Spleen (tissue), 11 donors: ENCODE results near the gene SH3RF3. TPM values are rescaled to one million over a fixed set of nuclear protein-coding genes. Genes with fewer than 3 reads are reported as not detected.
A peak's percentile ranks its signal among the peaks of the same experiment; 100 is the strongest.

Experiments used
- DNase-seq: peaks from one replicate; pipeline ENCODE4 v3.0.0-alpha.2; 2020
- H3K27ac ChIP-seq, 8 donors: fragments of 200-600 bp; sonication (generic) in 7 of 8; 1 replicate in 4 of 8; 2 replicates in 4 of 8; pipeline versions ENCODE4 v1.5.0 to v1.8.0; 2016 to 2021; ENCODE audit warnings: inconsistent platforms in 4 of 8, mild to moderate bottlenecking in 4 of 8, moderate library complexity in 1 of 8
- H3K27me3 ChIP-seq, 7 donors: fragments of 200-600 bp; sonication (generic) in 6 of 7; replicated peaks in 1 of 7; 1 replicate in 4 of 7; 2 replicates in 3 of 7; pipeline versions ENCODE4 v1.5.0 to v1.8.0; 2016 to 2021; ENCODE audit warnings: inconsistent platforms in 3 of 7, mild to moderate bottlenecking in 1 of 7
- H3K36me3 ChIP-seq, 6 donors: fragments of 200-600 bp; sonication (generic) in 5 of 6; 1 replicate in 4 of 6; 2 replicates in 2 of 6; pipeline versions ENCODE4 v1.5.0 to v1.8.0; 2016 to 2021; ENCODE audit warnings: inconsistent platforms in 2 of 6
- H3K4me1 ChIP-seq, 6 donors: fragments of 200-600 bp; sonication (generic) in 5 of 6; 1 replicate in 3 of 6; 2 replicates in 3 of 6; pipeline versions ENCODE4 v1.5.0 to v1.8.0; 2016 to 2021; ENCODE audit warnings: inconsistent platforms in 3 of 6
- H3K4me3 ChIP-seq, 8 donors: fragments of 200-600 bp; sonication (generic) in 7 of 8; 1 replicate in 4 of 8; 2 replicates in 4 of 8; pipeline versions ENCODE4 v1.5.0 to v1.8.0; 2016 to 2021; ENCODE audit warnings: inconsistent platforms in 4 of 8, mild to moderate bottlenecking in 4 of 8, moderate library complexity in 2 of 8
- H3K9me3 ChIP-seq, 8 donors: fragments of 200-600 bp; sonication (generic) in 7 of 8; 1 replicate in 4 of 8; 2 replicates in 4 of 8; pipeline versions ENCODE4 v1.5.0 to v1.8.0; 2016 to 2021; ENCODE audit warnings: inconsistent platforms in 4 of 8
- POLR2A ChIP-seq, 3 donors: fragments of 450-650 bp; IDR thresholded peaks; one replicate each; pipeline ENCODE4 v1.5.1; 2017; ENCODE audit warnings: antibody characterized with exemption in 3 of 3, mild to moderate bottlenecking in 1 of 3
- POLR2AphosphoS5 ChIP-seq, 3 donors: sonication (generic); formaldehyde crosslinking; IDR thresholded peaks; one replicate each; pipeline ENCODE4 v1.5.1; 2017; ENCODE audit warnings: antibody characterized with exemption in 3 of 3
- WGBS, 5 donors: extraction: QIAGEN DNeasy Blood & Tissue Kit in 3 of 5; methylation state at CpG; one replicate each; pipeline versions ENCODE4 v1.1.5 to v1.1.7; 2013 to 2018; 5-methylcytosine and 5-hydroxymethylcytosine counted together
- intact Hi-C: fragments of 100-400 bp; cut with DNase I; formaldehyde crosslinking; loops from one replicate; pipeline ENCODE4 v1.15.0; 2023; ENCODE audit warnings: low total_unique reads
- polyA plus RNA-seq, 3 donors: library from polyadenylated mRNA; stranded (reverse); fragments of 200-250 nt; gene quantifications; one replicate each; pipeline ENCODE4 v1.2.1, GENCODE V29; 2013
- total RNA-seq, 7 donors: library from RNA; depleted of rRNA in 3 of 7; stranded (reverse); fragments of >200 nt in 3 of 7; fragmentation: NEBNext Ultra II Directional in 4 of 7; extraction: Animal tissue kit (Norgen Biotek cat#: 25700) in 4 of 7; gene quantifications; one replicate each; pipeline versions ENCODE4 v1.1.0 to v1.2.1, GENCODE V29; 2016 to 2021
- TF ChIP-seq, protein P1 (sequence below), 11 experiments: fragments of 200-600 bp in 7 of 11; fragments of 450-650 bp in 4 of 11; sonication (generic) in 4 of 11; IDR thresholded peaks in 8 of 11; conservative IDR thresholded peaks in 3 of 11; 1 replicate in 7 of 11; 2 replicates in 4 of 11; pipeline versions ENCODE4 v1.4.0 to v1.8.0; 2016 to 2021; ENCODE audit warnings: antibody characterized with exemption in 11 of 11, inconsistent platforms in 4 of 11, mild to moderate bottlenecking in 1 of 11
- donor health status: healthy with polysubstance abuse.
- donor health status: DM: no; HTN: no; CAD: no; lungs with moderate emphysema.
- donor health status: DM: no; HTN: no; CAD: no.
- donor health status: Bipolar disorder and iron deficiency.
- donor health status: healthy.
- donor health status: DM: no; HTN: no; CAD: no.
- donor health status: DM: yes; HTN: yes; CAD: no.

SH3RF3 gene
- total and polyA plus RNA-seq, 10 donors = 1.3 to 7.6 (median 4.7) TPM

DNA sequence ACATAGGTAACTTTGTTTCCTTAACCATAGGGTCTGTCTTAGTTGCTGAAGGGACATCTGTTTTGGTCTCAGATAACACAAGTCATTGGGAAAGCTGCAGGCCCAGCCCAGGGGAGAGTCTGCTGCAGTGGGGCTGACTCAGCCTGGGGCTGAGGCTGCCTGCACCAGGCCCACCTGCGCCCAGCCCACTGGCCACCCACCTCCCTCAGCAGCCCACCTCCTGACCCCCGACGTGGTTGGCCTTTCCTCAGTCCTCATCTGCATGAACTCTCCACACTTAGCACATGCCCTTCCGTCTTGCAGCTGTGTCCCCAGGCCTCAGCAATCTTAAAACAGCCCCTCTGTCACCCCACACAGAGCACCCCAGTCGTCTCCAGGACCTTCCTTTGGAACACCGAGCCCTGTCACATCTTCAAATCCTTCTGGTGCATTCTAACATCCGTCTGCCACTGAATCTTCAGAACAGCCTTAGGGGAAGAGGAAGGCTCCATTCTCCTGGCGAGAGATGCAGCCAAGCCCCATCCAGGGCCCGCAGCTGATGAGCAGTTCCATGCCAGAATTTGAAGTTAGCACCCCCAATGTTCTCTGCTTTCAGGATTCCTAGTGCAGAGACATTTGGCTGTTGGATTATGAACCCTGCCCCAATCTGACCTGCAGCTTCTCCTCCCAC, 253.4 kb downstream of the SH3RF3 start:
- Histone ChIP-seq H3K4me1 (peaks cover 8 to 45% (median 30%) of the 10 kb centered on the region in 6 donors), H3K4me3 (no peak overlapping the region), H3K9me3 (no peaks in the 10 kb centered on the region), H3K27ac (no peak overlapping the region), H3K27me3 (no peaks in the 10 kb centered on the region), H3K36me3 (no peaks in the 10 kb centered on the region)
- intact Hi-C loops = no loop called here
- no peak for TF ChIP-seq POLR2A (IDR thresholded peaks at IDR 0.05)
- TF ChIP-seq, protein P1, sequence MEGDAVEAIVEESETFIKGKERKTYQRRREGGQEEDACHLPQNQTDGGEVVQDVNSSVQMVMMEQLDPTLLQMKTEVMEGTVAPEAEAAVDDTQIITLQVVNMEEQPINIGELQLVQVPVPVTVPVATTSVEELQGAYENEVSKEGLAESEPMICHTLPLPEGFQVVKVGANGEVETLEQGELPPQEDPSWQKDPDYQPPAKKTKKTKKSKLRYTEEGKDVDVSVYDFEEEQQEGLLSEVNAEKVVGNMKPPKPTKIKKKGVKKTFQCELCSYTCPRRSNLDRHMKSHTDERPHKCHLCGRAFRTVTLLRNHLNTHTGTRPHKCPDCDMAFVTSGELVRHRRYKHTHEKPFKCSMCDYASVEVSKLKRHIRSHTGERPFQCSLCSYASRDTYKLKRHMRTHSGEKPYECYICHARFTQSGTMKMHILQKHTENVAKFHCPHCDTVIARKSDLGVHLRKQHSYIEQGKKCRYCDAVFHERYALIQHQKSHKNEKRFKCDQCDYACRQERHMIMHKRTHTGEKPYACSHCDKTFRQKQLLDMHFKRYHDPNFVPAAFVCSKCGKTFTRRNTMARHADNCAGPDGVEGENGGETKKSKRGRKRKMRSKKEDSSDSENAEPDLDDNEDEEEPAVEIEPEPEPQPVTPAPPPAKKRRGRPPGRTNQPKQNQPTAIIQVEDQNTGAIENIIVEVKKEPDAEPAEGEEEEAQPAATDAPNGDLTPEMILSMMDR (IDR thresholded peaks at IDR 0.05 in 8 of 11, conservative IDR thresholded peaks at IDR 0.05 in 3 of 11) = no peak
- 81 to 92% (median 88%) methylated on average over 9 of the region's 9 CpGs for WGBS, 5 donors
- DNase-seq = peak; percentile 64

- peaks cover 8 to 45% (median 30%) of the 10 kb centered on the region in 6 donors for H3K4me1 ChIP-seq
- H3K9me3 ChIP-seq = no peaks in the 10 kb centered on the region
- no peak overlapping the region for H3K4me3 ChIP-seq
- TF ChIP-seq POLR2AphosphoS5 (IDR thresholded peaks at IDR 0.05) = peak in 2 of 3 donors; percentile 25 to 44
- TF ChIP-seq POLR2A (IDR thresholded peaks at IDR 0.05) = no peak
- 43 to 72% (median 65%) methylated on average over 4 of the region's 4 CpGs for WGBS, 5 donors
- H3K27ac ChIP-seq = no peak overlapping the region
- intact Hi-C loops = no loop called here
- no peaks in the 10 kb centered on the region for H3K27me3 ChIP-seq
- H3K36me3 ChIP-seq = no peaks in the 10 kb centered on the region
- peak; percentile 54 for DNase-seq
Measured at GRCh38 chr2:109382951-109383350, 253.9 kb downstream of the SH3RF3 start.

GRCh38 chr2:109383505-109384307, 254.7 kb downstream of the SH3RF3 start:
- Histone ChIP-seq H3K27me3 (no peaks in the 10 kb centered on the region), H3K4me3 (no peak overlapping the region), H3K36me3 (no peaks in the 10 kb centered on the region), H3K9me3 (no peaks in the 10 kb centered on the region), H3K27ac (no peak overlapping the region), H3K4me1 (peaks cover 8 to 50% (median 32%) of the 10 kb centered on the region in 6 donors)
- intact Hi-C loops = no loop called here
- DNase-seq = peak; percentile 55
- TF ChIP-seq POLR2AphosphoS5 (IDR thresholded peaks at IDR 0.05) (no peak), POLR2A (IDR thresholded peaks at IDR 0.05) (no peak)
- TF ChIP-seq, protein P1 (IDR thresholded peaks at IDR 0.05 in 8 of 11, conservative IDR thresholded peaks at IDR 0.05 in 3 of 11) = no peak
- 76 to 93% (median 86%) methylated on average over 19 of the region's 19 CpGs for WGBS, 5 donors

DNA sequence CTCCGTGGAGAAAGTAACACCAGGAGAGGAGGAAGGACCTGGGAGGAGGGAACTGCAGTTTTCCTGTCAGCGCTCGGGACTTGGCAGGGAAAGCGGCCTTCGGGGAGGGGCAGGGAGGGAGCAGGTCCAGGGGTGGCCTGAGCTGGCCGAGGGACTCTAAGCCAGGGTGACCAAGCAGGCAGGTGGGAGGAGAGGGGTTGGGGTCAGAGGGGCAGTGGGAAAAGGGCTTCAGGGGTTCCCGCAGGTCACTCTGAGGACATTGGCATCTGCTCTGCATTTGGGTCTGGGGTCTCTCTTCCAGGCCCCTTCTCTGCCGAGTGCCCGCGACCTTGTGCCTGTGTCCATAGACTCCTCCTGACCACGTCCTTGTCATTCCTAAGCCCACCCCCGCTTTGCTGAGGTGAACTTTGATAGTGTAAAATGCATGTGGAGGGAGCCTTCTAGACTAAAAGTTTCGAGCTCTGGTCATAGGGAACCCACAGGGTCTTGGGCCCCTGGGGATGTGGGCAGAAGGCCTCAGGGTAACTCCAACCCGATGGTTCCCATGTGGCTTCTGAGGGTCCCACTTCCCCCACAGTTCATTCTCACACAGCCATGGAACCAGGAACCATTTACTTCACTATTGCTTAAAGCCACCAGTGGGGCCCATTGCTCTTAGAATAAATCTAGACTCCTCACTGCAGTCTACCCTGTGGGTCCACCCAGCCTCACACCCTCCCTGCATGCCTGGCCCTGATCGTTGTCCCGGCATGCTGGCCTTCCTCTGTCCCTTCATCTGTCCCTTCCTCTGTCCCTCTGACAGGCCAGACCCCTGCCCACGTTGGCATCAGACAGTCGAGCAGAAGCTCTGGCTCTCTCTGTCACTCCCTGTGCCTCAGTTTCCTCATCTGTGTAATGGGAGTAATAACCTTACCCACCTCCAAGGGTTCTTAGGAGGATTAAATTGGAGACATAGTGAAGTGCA, 255.6 kb downstream of the SH3RF3 start:
- peak; percentile 73 for DNase-seq

More for the DNA sequence above, 255.6 kb downstream of the SH3RF3 start:
- no peaks in the 10 kb centered on the region for H3K27me3 ChIP-seq
- no peaks in the 10 kb centered on the region for H3K9me3 ChIP-seq
- 78 to 87% (median 81%) methylated on average over 17 to 18 of the region's 18 CpGs for WGBS, 5 donors
- peaks cover 8 to 50% (median 32%) of the 10 kb centered on the region in 6 donors for H3K4me1 ChIP-seq
- no peak overlapping the region for H3K4me3 ChIP-seq
- TF ChIP-seq POLR2AphosphoS5 (IDR thresholded peaks at IDR 0.05) = no peak
- intact Hi-C loops = no loop called here
- no peaks in the 10 kb centered on the region for H3K36me3 ChIP-seq
- no peak overlapping the region for H3K27ac ChIP-seq
